GM19238 (cell line): Measurements from ENCODE around the gene FDX2.

Experiments used
- DNase-seq: peaks from one replicate; pipeline ENCODE4 v3.0.0; 2011; ENCODE audit warnings: low spot score; ENCODE audit not compliant: insufficient read length

The FDX2 gene

GRCh38 chr19:10299545-10300458, 16.0 kb downstream of the FDX2 start:
- DNase-seq = no peak

GRCh38 chr19:10295847-10296591, 19.8 kb downstream of the FDX2 start:
- no peak for DNase-seq

- peak; percentile 80 for DNase-seq
Measured at GRCh38 chr19:10295305-10295846, 20.4 kb downstream of the FDX2 start.

- DNase-seq = no peak
Measured at GRCh38 chr19:10294368-10294697, 21.5 kb downstream of the FDX2 start.

- DNase-seq = no peak
Measured at GRCh38 chr19:10293637-10294367, 22.0 kb downstream of the FDX2 start.

GRCh38 chr19:10292789-10293636, 22.8 kb downstream of the FDX2 start:
- no peak for DNase-seq

GRCh38 chr19:10292206-10292788, 23.5 kb downstream of the FDX2 start:
- DNase-seq = peak; percentile 69

- no peak for DNase-seq
Measured at GRCh38 chr19:10291554-10292205, 24.1 kb downstream of the FDX2 start.

GRCh38 chr19:10290876-10291553, 24.8 kb downstream of the FDX2 start:
- DNase-seq = no peak

GRCh38 chr19:10290357-10290875, 25.4 kb downstream of the FDX2 start:
- no peak for DNase-seq

GRCh38 chr19:10289836-10290356, 25.9 kb downstream of the FDX2 start, which contains the start of gene ICAM5:
Gene ICAM5, plus strand, starts transcription at chr19:10289952. Its CDS starts 92 bp downstream, at chr19:10290044.
- no peak for DNase-seq

- peak; percentile 39 for DNase-seq
Measured at GRCh38 chr19:10289167-10289835, 26.5 kb downstream of the FDX2 start.

- peak; percentile 52 for DNase-seq
Measured at GRCh38 chr19:10288662-10289166, 27.1 kb downstream of the FDX2 start.

GRCh38 chr19:10286803-10287737, 28.7 kb downstream of the FDX2 start, which contains the start of gene ICAM4:
Gene ICAM4, plus strand, starts transcription at chr19:10286955. Its CDS starts 58 bp downstream, at chr19:10287013.
- no peak for DNase-seq

- no peak for DNase-seq
Measured at GRCh38 chr19:10285393-10285792, 30.4 kb downstream of the FDX2 start.

GRCh38 chr19:10284960-10285278, 30.9 kb downstream of the FDX2 start:
- DNase-seq = no peak
